ENCODE results near the gene DMXL1.

The DMXL1 gene

GRCh38 chr5:119082691-119083090 lies 11.8 kb downstream of the DMXL1 start:
- Histone ChIP-seq H2BK15ac (replicated peaks; ENCODE audit: low read depth) (no peak overlapping the region), H2BK5ac (ENCODE audit: low read length) (no peak overlapping the region)
- no CpG with 5 or more reads among the region's 3 CpGs for WGBS (ENCODE audit: extremely low coverage, insufficient coverage, low lambda C conversion rate)

GRCh38 chr5:119083679-119084078 lies 12.8 kb downstream of the DMXL1 start:
- H3K27ac ChIP-seq (ENCODE audit: low read depth, low read length), result no peak overlapping the region
- H3K9ac ChIP-seq (ENCODE audit: low read length), result no peak overlapping the region
- H2AK5ac ChIP-seq (ENCODE audit: low read length), result no peak overlapping the region
- no peak overlapping the region for H3K56ac ChIP-seq (ENCODE audit: low read length)
- H4K8ac ChIP-seq (ENCODE audit: low read depth, low read length), result no peak overlapping the region
- H3K4me2 ChIP-seq (ENCODE audit: low read length), result no peak overlapping the region
- no peak overlapping the region for H2BK120ac ChIP-seq (ENCODE audit: low read depth, low read length)
- H2BK5ac ChIP-seq (ENCODE audit: low read length), result no peak overlapping the region
- H3K4me3 ChIP-seq (ENCODE audit: low read length), result no peak overlapping the region
- H3K36me3 ChIP-seq (ENCODE audit: control insufficient read depth, insufficient read depth, low read length), result no peaks in the 10 kb centered on the region
- H3K23ac ChIP-seq (ENCODE audit: low read length), result no peak overlapping the region
- WGBS (ENCODE audit: extremely low coverage, insufficient coverage, low lambda C conversion rate), result no CpG with 5 or more reads among the region's 3 CpGs
- H3K79me2 ChIP-seq (ENCODE audit: control insufficient read depth, insufficient read depth, low read length), result peaks cover 7% of the 10 kb centered on the region
- H4K5ac ChIP-seq (ENCODE audit: low read length), result no peak overlapping the region
- no peak overlapping the region for H2BK15ac ChIP-seq (replicated peaks; ENCODE audit: low read depth)
- DNase-seq, result no peak
- H3K4me1 ChIP-seq (ENCODE audit: control insufficient read depth, low read depth, low read length), result no peaks in the 10 kb centered on the region
- H3K4ac ChIP-seq (ENCODE audit: low read depth, low read length), result no peak overlapping the region
- H3K27me3 ChIP-seq (ENCODE audit: insufficient read depth, low read length, poor library complexity), result no peaks in the 10 kb centered on the region
- no peaks in the 10 kb centered on the region for H3K79me1 ChIP-seq (ENCODE audit: low read length)
- no peak overlapping the region for H3K18ac ChIP-seq (ENCODE audit: low read length)

More at GRCh38 chr5:119082691-119083090, 11.8 kb downstream of the DMXL1 start:
- H3K4me1 ChIP-seq (ENCODE audit: control insufficient read depth, low read depth, low read length), result no peaks in the 10 kb centered on the region
- peaks cover 7% of the 10 kb centered on the region for H3K79me2 ChIP-seq (ENCODE audit: control insufficient read depth, insufficient read depth, low read length)
- H3K79me1 ChIP-seq (ENCODE audit: low read length), result no peaks in the 10 kb centered on the region
- H3K23ac ChIP-seq (ENCODE audit: low read length), result no peak overlapping the region
- H3K18ac ChIP-seq (ENCODE audit: low read length), result no peak overlapping the region
- no peaks in the 10 kb centered on the region for H3K27me3 ChIP-seq (ENCODE audit: insufficient read depth, low read length, poor library complexity)
- H2AK5ac ChIP-seq (ENCODE audit: low read length), result no peak overlapping the region
- no peak overlapping the region for H3K4me2 ChIP-seq (ENCODE audit: low read length)
- no peak overlapping the region for H2BK120ac ChIP-seq (ENCODE audit: low read depth, low read length)
- DNase-seq, result no peak
- no peak overlapping the region for H3K27ac ChIP-seq (ENCODE audit: low read depth, low read length)
- no peak overlapping the region for H3K9ac ChIP-seq (ENCODE audit: low read length)
- H3K4ac ChIP-seq (ENCODE audit: low read depth, low read length), result no peak overlapping the region
- H4K5ac ChIP-seq (ENCODE audit: low read length), result no peak overlapping the region
- no peaks in the 10 kb centered on the region for H3K36me3 ChIP-seq (ENCODE audit: control insufficient read depth, insufficient read depth, low read length)
- no peak overlapping the region for H4K8ac ChIP-seq (ENCODE audit: low read depth, low read length)
- no peak overlapping the region for H3K56ac ChIP-seq (ENCODE audit: low read length)
- H3K4me3 ChIP-seq (ENCODE audit: low read length), result no peak overlapping the region

GRCh38 chr5:119088438-119088837 lies 17.6 kb downstream of the DMXL1 start:
- no peak overlapping the region for H3K23ac ChIP-seq (ENCODE audit: low read length)
- H3K79me2 ChIP-seq (ENCODE audit: control insufficient read depth, insufficient read depth, low read length), result peaks cover 9% of the 10 kb centered on the region
- no peak overlapping the region for H3K4me3 ChIP-seq (ENCODE audit: low read length)
- no peak overlapping the region for H4K8ac ChIP-seq (ENCODE audit: low read depth, low read length)
- no peaks in the 10 kb centered on the region for H3K27me3 ChIP-seq (ENCODE audit: insufficient read depth, low read length, poor library complexity)
- H3K18ac ChIP-seq (ENCODE audit: low read length), result no peak overlapping the region
- H3K4me2 ChIP-seq (ENCODE audit: low read length), result no peak overlapping the region
- H3K27ac ChIP-seq (ENCODE audit: low read depth, low read length), result no peak overlapping the region
- H3K79me1 ChIP-seq (ENCODE audit: low read length), result peaks cover 3% of the 10 kb centered on the region
- no peak overlapping the region for H4K5ac ChIP-seq (ENCODE audit: low read length)
- H2BK120ac ChIP-seq (ENCODE audit: low read depth, low read length), result no peak overlapping the region
- no CpG with 5 or more reads among the region's 2 CpGs for WGBS (ENCODE audit: extremely low coverage, insufficient coverage, low lambda C conversion rate)
- H3K56ac ChIP-seq (ENCODE audit: low read length), result no peak overlapping the region
- H3K4me1 ChIP-seq (ENCODE audit: control insufficient read depth, low read depth, low read length), result no peaks in the 10 kb centered on the region
- DNase-seq, result no peak
- H3K9ac ChIP-seq (ENCODE audit: low read length), result no peak overlapping the region
- no peak overlapping the region for H3K4ac ChIP-seq (ENCODE audit: low read depth, low read length)
- H3K36me3 ChIP-seq (ENCODE audit: control insufficient read depth, insufficient read depth, low read length), result no peaks in the 10 kb centered on the region
- no peak overlapping the region for H2AK5ac ChIP-seq (ENCODE audit: low read length)
- no peak overlapping the region for H2BK5ac ChIP-seq (ENCODE audit: low read length)
- no peak overlapping the region for H2BK15ac ChIP-seq (replicated peaks; ENCODE audit: low read depth)

- Histone ChIP-seq H3K23ac (ENCODE audit: low read length) (no peak overlapping the region), H3K79me1 (ENCODE audit: low read length) (peaks cover 5% of the 10 kb centered on the region), H2BK120ac (ENCODE audit: low read depth, low read length) (no peak overlapping the region), H3K27ac (ENCODE audit: low read depth, low read length) (no peak overlapping the region), H2AK5ac (ENCODE audit: low read length) (no peak overlapping the region), H4K5ac (ENCODE audit: low read length) (no peak overlapping the region), H3K4ac (ENCODE audit: low read depth, low read length) (no peak overlapping the region), H4K8ac (ENCODE audit: low read depth, low read length) (no peak overlapping the region), H3K27me3 (ENCODE audit: insufficient read depth, low read length, poor library complexity) (no peaks in the 10 kb centered on the region), H3K36me3 (ENCODE audit: control insufficient read depth, insufficient read depth, low read length) (no peaks in the 10 kb centered on the region), H2BK15ac (replicated peaks; ENCODE audit: low read depth) (no peak overlapping the region), H3K9ac (ENCODE audit: low read length) (no peak overlapping the region), H3K4me2 (ENCODE audit: low read length) (no peak overlapping the region), H3K56ac (ENCODE audit: low read length) (no peak overlapping the region), H3K79me2 (ENCODE audit: control insufficient read depth, insufficient read depth, low read length) (peaks cover 15% of the 10 kb centered on the region), H2BK5ac (ENCODE audit: low read length) (no peak overlapping the region), H3K4me1 (ENCODE audit: control insufficient read depth, low read depth, low read length) (no peaks in the 10 kb centered on the region), H3K4me3 (ENCODE audit: low read length) (no peak overlapping the region), H3K18ac (ENCODE audit: low read length) (no peak overlapping the region)
- no peak for DNase-seq
These were observed 24.7 kb downstream of the DMXL1 start for GRCh38 chr5:119095611-119096010.

GRCh38 chr5:119105971-119106370 lies 35.1 kb downstream of the DMXL1 start:
- no peak overlapping the region for H2BK15ac ChIP-seq (replicated peaks; ENCODE audit: low read depth)
- no peak overlapping the region for H2AK5ac ChIP-seq (ENCODE audit: low read length)
- no peaks in the 10 kb centered on the region for H3K4me1 ChIP-seq (ENCODE audit: control insufficient read depth, low read depth, low read length)
- H3K4me3 ChIP-seq (ENCODE audit: low read length), result no peak overlapping the region
- H4K5ac ChIP-seq (ENCODE audit: low read length), result no peak overlapping the region
- H3K36me3 ChIP-seq (ENCODE audit: control insufficient read depth, insufficient read depth, low read length), result no peaks in the 10 kb centered on the region
- peak; percentile 88 for DNase-seq
- no peak overlapping the region for H2BK5ac ChIP-seq (ENCODE audit: low read length)
- H3K23ac ChIP-seq (ENCODE audit: low read length), result no peak overlapping the region
- no peak overlapping the region for H3K4me2 ChIP-seq (ENCODE audit: low read length)
- H3K27me3 ChIP-seq (ENCODE audit: insufficient read depth, low read length, poor library complexity), result no peaks in the 10 kb centered on the region
- H3K4ac ChIP-seq (ENCODE audit: low read depth, low read length), result no peak overlapping the region
- no peak overlapping the region for H4K8ac ChIP-seq (ENCODE audit: low read depth, low read length)
- H2BK120ac ChIP-seq (ENCODE audit: low read depth, low read length), result no peak overlapping the region
- H3K27ac ChIP-seq (ENCODE audit: low read depth, low read length), result no peak overlapping the region
- no peak overlapping the region for H3K56ac ChIP-seq (ENCODE audit: low read length)
- H3K9ac ChIP-seq (ENCODE audit: low read length), result no peak overlapping the region
- H3K79me2 ChIP-seq (ENCODE audit: control insufficient read depth, insufficient read depth, low read length), result no peaks in the 10 kb centered on the region
- H3K18ac ChIP-seq (ENCODE audit: low read length), result no peak overlapping the region
- no peaks in the 10 kb centered on the region for H3K79me1 ChIP-seq (ENCODE audit: low read length)

- H3K9ac ChIP-seq (ENCODE audit: low read length), result no peak overlapping the region
- H3K56ac ChIP-seq (ENCODE audit: low read length), result no peak overlapping the region
- H3K36me3 ChIP-seq (ENCODE audit: control insufficient read depth, insufficient read depth, low read length), result no peaks in the 10 kb centered on the region
- no peak overlapping the region for H4K8ac ChIP-seq (ENCODE audit: low read depth, low read length)
- H2BK15ac ChIP-seq (replicated peaks; ENCODE audit: low read depth), result no peak overlapping the region
- H3K23ac ChIP-seq (ENCODE audit: low read length), result no peak overlapping the region
- no peak overlapping the region for H2BK120ac ChIP-seq (ENCODE audit: low read depth, low read length)
- no peaks in the 10 kb centered on the region for H3K4me1 ChIP-seq (ENCODE audit: control insufficient read depth, low read depth, low read length)
- H3K27me3 ChIP-seq (ENCODE audit: insufficient read depth, low read length, poor library complexity), result no peaks in the 10 kb centered on the region
- no peak overlapping the region for H4K5ac ChIP-seq (ENCODE audit: low read length)
- H3K79me2 ChIP-seq (ENCODE audit: control insufficient read depth, insufficient read depth, low read length), result no peaks in the 10 kb centered on the region
- H3K4me2 ChIP-seq (ENCODE audit: low read length), result no peak overlapping the region
- no peak for DNase-seq
- no peak overlapping the region for H3K4ac ChIP-seq (ENCODE audit: low read depth, low read length)
- no peak overlapping the region for H3K18ac ChIP-seq (ENCODE audit: low read length)
- no peak overlapping the region for H2BK5ac ChIP-seq (ENCODE audit: low read length)
- no peaks in the 10 kb centered on the region for H3K79me1 ChIP-seq (ENCODE audit: low read length)
- no peak overlapping the region for H3K4me3 ChIP-seq (ENCODE audit: low read length)
- H2AK5ac ChIP-seq (ENCODE audit: low read length), result no peak overlapping the region
- no CpG with 5 or more reads among the region's 5 CpGs for WGBS (ENCODE audit: extremely low coverage, insufficient coverage, low lambda C conversion rate)
- no peak overlapping the region for H3K27ac ChIP-seq (ENCODE audit: low read depth, low read length)
These were observed 41.3 kb downstream of the DMXL1 start for GRCh38 chr5:119112151-119112550.

All from mesendoderm (in vitro differentiated cells).